ENCODE data around the gene EIF6. TPM values are rescaled to one million over a fixed set of nuclear protein-coding genes. Genes with fewer than 3 reads are reported as not detected.

EIF6 gene
- polyA plus RNA-seq, 3 donors: 70.7 to 117 (median 71.9) TPM

DNA sequence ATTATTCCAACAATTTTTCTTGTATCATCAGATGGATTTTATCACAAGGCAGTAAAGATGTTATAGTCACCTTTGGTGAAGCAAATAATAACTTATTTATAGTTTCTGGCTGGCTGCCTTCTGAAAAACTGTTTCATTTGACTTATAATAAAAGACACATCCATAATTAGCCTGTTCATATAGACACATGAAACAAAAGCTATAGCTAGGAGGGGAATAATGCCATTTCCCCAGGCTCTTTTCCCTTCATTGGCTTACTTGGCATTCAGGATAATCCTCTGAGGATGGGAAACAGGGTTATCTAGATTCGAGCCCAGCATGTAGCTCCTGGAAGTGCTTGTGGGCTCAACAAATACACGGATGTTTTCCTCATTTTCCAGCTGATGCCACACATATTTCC, 40.6 kb downstream of the EIF6 start:
- H3K27ac ChIP-seq (ENCODE audit: low read depth, low read length): no peak overlapping the region
- 61 to 67% (median 63%) methylated on average over 2 of the region's 2 CpGs for WGBS, 3 donors

DNA sequence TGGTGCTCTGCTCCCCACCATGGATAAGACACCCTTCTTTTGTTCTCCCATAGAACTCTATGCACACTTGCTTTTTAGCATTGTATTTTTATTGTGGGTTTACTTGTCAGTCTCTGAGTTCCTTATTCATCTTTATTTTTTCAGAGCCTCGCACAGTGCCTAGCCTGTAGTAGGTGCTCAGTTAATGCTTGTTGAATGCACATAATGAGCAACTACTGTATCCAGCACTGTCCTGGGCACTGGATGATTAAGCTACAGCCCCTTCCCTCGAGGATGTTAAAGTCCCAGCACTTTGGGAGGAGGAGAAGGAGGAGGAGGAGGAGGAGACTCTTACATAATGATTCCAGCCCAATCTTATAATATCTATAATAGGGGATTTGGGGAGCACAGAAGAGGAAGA, 41.3 kb downstream of the EIF6 start:
- 63 to 74% (median 64%) methylated on average over 2 of the region's 2 CpGs for whole genome bisulfite sequencing, 3 donors
- H3K27ac ChIP-seq (ENCODE audit: low read depth, low read length): no peak overlapping the region

DNA sequence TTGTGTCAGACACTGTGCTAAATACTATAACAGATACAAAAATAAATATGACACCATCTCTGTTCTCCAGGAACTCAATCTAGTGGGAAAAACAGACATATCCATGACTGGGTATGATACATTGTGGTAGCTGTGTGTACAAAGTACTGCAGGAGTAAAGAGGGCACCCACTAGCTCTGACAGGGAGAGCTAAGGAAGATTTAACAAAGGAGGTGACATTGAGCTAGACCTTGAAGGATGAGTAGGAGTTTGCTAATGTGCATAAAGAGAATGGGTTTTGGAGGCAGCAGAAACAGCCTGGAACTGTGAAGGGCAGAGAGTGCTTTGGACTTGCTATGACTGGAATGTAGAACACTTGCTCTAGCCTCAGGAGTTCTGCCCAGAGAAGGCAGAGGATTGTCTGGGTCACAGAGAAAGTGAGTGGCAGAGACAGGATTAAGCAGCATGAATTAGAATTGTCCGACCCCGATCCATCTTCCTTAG, 43.7 kb downstream of the EIF6 start:
- no peak overlapping the region for H3K27ac ChIP-seq (ENCODE audit: low read depth, low read length)
- WGBS, 3 donors: 89 to 100% (median 97%) methylated on average over 2 of the region's 2 CpGs

DNA sequence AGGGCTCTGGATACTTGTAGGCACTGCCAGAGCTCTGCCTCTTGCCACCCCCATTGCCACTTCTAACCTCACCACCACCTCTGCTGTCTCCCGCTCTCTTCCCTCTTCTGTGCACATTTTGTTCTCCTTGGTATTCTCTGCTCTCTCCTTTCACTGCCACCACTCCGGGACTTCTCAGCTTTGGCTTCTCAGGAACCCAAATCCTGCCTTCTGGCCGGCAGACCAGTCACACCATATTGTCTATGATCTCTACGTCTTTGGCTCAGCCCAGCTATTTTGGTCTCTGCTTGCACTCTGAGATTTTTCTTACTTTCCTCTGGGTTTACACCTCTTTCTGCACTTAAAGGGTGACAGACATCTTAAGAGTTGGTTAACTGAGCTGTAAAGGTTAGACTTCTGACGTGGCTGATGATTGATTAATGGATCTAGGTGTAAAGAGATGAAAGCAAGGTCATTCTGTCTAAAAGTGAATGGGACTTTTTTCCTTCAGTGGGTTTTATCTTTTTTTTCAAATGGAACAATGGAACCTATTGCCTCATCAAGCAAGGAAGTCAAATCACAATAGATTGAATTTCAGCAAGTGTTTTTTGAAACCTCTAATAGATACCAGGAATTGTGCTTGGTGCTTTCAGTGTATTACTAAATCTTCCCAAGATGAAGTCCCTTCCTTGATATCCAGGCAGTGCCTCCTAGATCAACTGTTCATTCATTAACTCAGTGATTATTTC, 44.3 kb downstream of the EIF6 start:
- 68 to 82% (median 80%) methylated on average over 5 of the region's 5 CpGs for WGBS, 3 donors
- H3K27ac ChIP-seq (ENCODE audit: low read depth, low read length): no peak overlapping the region

DNA sequence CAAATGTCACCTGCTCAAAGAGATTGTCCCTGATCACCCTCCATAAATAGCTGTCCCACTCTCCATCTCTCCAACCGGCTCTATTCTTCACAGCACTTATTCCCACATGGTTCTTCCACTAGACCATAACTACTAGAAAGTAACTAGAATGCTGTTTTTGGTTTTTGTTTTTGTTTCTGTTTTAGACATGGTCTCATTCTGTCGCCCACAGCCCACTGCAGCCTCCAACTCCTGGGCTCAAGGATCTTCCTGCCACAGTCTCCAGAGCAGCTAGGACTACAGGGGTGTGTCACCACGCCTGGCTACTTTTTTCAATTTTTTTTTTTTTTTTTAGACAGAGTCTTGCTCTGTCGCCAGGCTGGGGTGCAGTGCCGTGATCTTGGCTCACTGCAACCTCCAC, 45.8 kb downstream of the EIF6 start:
- no peak overlapping the region for H3K27ac ChIP-seq (ENCODE audit: low read depth, low read length)
- 70 to 88% (median 75%) methylated on average over 5 of the region's 5 CpGs for WGBS, 3 donors

DNA sequence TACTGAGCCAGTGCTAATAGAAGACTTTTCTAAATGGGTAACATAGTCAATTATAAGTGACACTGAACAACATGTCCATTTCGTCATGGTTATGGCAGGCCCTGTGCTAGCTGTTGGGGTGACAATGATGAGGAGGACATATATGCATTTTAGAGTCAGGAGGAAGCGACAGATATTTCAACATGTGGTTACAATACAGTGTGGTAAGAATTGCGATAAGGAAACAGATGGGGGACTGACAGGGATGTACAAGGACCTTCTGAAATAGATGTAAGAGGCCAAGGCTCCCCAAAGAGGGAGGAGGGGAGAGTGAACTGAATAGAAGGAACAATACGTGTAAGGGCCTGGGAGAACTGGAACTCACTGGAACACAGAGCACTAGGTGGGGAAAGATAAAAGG, 46.4 kb downstream of the EIF6 start:
- H3K27ac ChIP-seq (ENCODE audit: low read depth, low read length): no peak overlapping the region
- WGBS, 3 donors: 59 to 95% (median 66%) methylated on average over 4 of the region's 4 CpGs

DNA sequence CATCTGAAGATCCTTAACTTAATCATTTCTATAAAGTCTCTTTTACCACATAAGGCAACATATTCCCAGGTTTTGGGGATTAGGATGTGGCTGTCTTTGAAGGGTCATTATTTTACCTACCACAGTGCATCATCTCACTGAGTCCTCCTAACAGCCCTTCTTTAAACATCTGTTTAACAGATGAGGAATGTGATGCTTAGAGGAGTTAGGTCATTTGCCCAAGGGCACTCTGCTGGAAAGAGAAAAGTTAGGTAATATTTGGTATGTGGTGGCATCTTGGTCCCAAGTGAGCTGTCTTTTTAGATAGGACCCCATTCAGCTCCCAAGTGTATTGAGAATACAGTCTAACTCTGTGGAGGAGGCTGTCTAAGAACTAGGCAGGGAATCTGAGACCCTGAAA, 47.1 kb downstream of the EIF6 start:
- H3K27ac ChIP-seq (ENCODE audit: low read depth, low read length): no peak overlapping the region

DNA sequence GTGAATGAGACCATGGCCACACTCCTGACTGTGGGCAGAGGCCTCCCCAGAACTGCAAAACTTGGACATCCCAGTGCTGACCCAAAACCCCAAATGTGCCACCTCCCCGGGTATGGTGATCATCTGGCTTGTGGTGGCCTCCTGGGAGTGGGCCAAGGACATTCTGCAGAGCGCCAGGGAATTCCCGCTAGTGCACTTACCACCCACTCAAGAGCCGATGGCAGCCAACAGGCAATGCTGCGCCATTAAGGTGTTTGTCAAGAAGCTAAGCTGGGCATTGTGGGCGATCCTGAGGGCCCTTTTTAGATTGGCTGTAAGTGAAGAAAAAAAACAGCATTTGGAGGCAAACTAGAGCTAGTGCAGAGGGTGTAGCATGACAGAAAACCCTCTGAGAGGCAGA, 48.7 kb downstream of the EIF6 start:
- 92 to 94% (median 93%) methylated on average over 6 of the region's 6 CpGs for WGBS, 3 donors
- no peak overlapping the region for H3K27ac ChIP-seq (ENCODE audit: low read depth, low read length)

DNA sequence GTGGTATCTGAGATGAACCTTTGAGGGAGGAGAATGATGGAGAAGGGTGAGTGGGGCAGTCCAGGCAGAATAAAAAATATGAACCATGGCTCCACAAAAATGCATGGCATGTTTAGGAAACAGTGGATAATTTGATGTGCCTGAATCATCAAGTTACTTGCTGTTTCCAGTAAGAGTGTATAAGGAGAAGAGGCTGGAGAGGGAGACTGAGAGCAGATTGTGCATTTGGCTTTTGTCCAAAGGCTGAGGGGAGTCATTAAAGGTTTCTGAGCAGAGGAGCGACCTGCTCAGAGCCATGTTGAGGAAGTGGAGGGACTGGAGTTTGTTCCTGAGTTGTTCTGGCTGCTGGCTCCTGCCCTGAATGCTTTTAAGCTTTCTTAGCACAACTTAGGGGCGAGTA, 52.0 kb downstream of the EIF6 start:
- WGBS, 3 donors: 63 to 76% (median 72%) methylated on average over 2 of the region's 2 CpGs

More for the DNA sequence above, 52.0 kb downstream of the EIF6 start:
- H3K27ac ChIP-seq (ENCODE audit: low read depth, low read length): no peak overlapping the region

Other genes with a start within 250 kb of the EIF6 start
- gene TRPC4AP, start 192.0 kb downstream of the EIF6 start, polyA plus RNA-seq: 10 to 100 TPM; 36.1 to 54.5 (median 43.1) TPM
- 10 to 100 TPM in 2 of 3 donors, 1 to 10 TPM in 1; 9.7 to 23.8 (median 23.3) TPM for gene EDEM2, start 137.4 kb downstream of the EIF6 start, polyA plus RNA-seq
- 10 to 100 TPM; 16.1 to 83.3 (median 78.7) TPM for gene PROCR, start 112.7 kb downstream of the EIF6 start, polyA plus RNA-seq
- 1 to 10 TPM in 1 of 3 donors, under 1 TPM in 2; 0.45 to 4.0 (median 0.98) TPM for gene MMP24, start 58.1 kb downstream of the EIF6 start, polyA plus RNA-seq
- gene MMP24OS, start 6.7 kb downstream of the EIF6 start, polyA plus RNA-seq: 10 to 100 TPM; 17.8 to 70.2 (median 57.9) TPM
- under 1 TPM in 1 of 3 donors, not detected in 2; 0.03 TPM for gene FAM83C, start 7.7 kb upstream of the EIF6 start, polyA plus RNA-seq
- 10 to 100 TPM; 17.5 to 30.3 (median 22.5) TPM for gene UQCC1, start 127.2 kb upstream of the EIF6 start, polyA plus RNA-seq
- under 1 TPM; 0.13 to 0.80 (median 0.22) TPM for gene GDF5, start 153.5 kb upstream of the EIF6 start, polyA plus RNA-seq
- gene CEP250, start 170.8 kb upstream of the EIF6 start, polyA plus RNA-seq: 1 to 10 TPM; 3.6 to 7.1 (median 5.1) TPM
- gene C20orf173, start 244.9 kb upstream of the EIF6 start, polyA plus RNA-seq: not detected